Transverse colon (tissue), 4 donors: ENCODE results near the gene RAP1GAP2. TPM values are rescaled to one million over a fixed set of nuclear protein-coding genes. Genes with fewer than 3 reads are reported as not detected.
A peak's percentile ranks its signal among the peaks of the same experiment; 100 is the strongest.

Experiments
- DNase-seq: peaks from one replicate; pipeline ENCODE4 v3.0.0-alpha.2; 2019
- H3K27ac ChIP-seq, 4 donors: fragments of 200-600 bp; sonication (generic); 2 replicates each; pipeline ENCODE4 v1.5.1; 2016 to 2018; ENCODE audit warnings: inconsistent platforms in 4 of 4
- H3K27me3 ChIP-seq: fragments of 200-600 bp; sonication (generic); 2 replicates; pipeline ENCODE4 v1.5.1; 2017; ENCODE audit warnings: inconsistent platforms
- H3K36me3 ChIP-seq, 4 donors: fragments of 200-600 bp; sonication (generic); 2 replicates each; pipeline ENCODE4 v1.5.1; 2017 to 2019; ENCODE audit warnings: inconsistent platforms in 4 of 4
- H3K4me1 ChIP-seq, 4 donors: fragments of 200-600 bp; sonication (generic); 2 replicates each; pipeline ENCODE4 v1.5.1; 2017 to 2020; ENCODE audit warnings: inconsistent platforms in 4 of 4
- H3K4me3 ChIP-seq, 4 donors: fragments of 200-600 bp; sonication (generic); 1 replicate in 1 of 4; 2 replicates in 3 of 4; pipeline versions ENCODE4 v1.5.1 to v1.6.1; 2017 to 2019; ENCODE audit warnings: inconsistent platforms in 4 of 4
- H3K9me3 ChIP-seq, 2 donors: fragments of 200-600 bp; sonication (generic); 2 replicates each; pipeline ENCODE4 v1.5.1; 2017 to 2019; ENCODE audit warnings: inconsistent platforms in 2 of 2
- EP300 ChIP-seq: sonication (generic); formaldehyde crosslinking; IDR thresholded peaks from one replicate; pipeline ENCODE4 v1.6.1; 2017; ENCODE audit warnings: antibody characterized with exemption, low read depth
- POLR2A ChIP-seq: fragments of 450-650 bp; IDR thresholded peaks from one replicate; pipeline ENCODE4 v1.6.1; 2016; ENCODE audit warnings: antibody characterized with exemption, mild to moderate bottlenecking, moderate library complexity
- POLR2AphosphoS5 ChIP-seq, 3 donors: sonication (generic); formaldehyde crosslinking; IDR thresholded peaks; one replicate each; pipeline ENCODE4 v1.6.1; 2016; ENCODE audit warnings: antibody characterized with exemption in 3 of 3
- WGBS, 2 donors: methylation state at CpG; one replicate each; pipeline ENCODE4 v1.1.5; 2018; ENCODE audit warnings: low coverage in 1 of 2; 5-methylcytosine and 5-hydroxymethylcytosine counted together
- in situ Hi-C, 4 donors: fragments of 200-750 bp; cut with MboI; loops; one replicate each; pipeline versions ENCODE4 v1.15.0 to v1.15.1; 2017; ENCODE audit warnings: low sequenced_read_pairs in 3 of 4, low pct_ligation_motif_present in 1 of 4, low pct_unique_long_range_greater_than_20kb in 1 of 4
- intact Hi-C: fragments of 100-400 bp; cut with DNase I; formaldehyde crosslinking; loops from one replicate; pipeline ENCODE4 v1.15.1; 2023; ENCODE audit warnings: low total_unique reads
- total RNA-seq, 4 donors: library from RNA; depleted of rRNA; stranded (reverse); fragments of >200 nt; gene quantifications; one replicate each; pipeline ENCODE4 v1.1.0, GENCODE V29; 2016
- TF ChIP-seq, protein P1 (sequence below), 5 experiments: fragments of 200-600 bp in 3 of 5; fragments of 450-650 bp in 2 of 5; sonication (generic) in 3 of 5; IDR thresholded peaks; 1 replicate in 2 of 5; 2 replicates in 3 of 5; pipeline ENCODE4 v1.5.1; 2016 to 2017; ENCODE audit warnings: antibody characterized with exemption in 5 of 5, inconsistent platforms in 3 of 5, mild to moderate bottlenecking in 2 of 5, moderate library complexity in 1 of 5

Gene RAP1GAP2
- total RNA-seq, 4 donors from 2014 or later: 23.0 to 39.6 (median 33.9) TPM

DNA sequence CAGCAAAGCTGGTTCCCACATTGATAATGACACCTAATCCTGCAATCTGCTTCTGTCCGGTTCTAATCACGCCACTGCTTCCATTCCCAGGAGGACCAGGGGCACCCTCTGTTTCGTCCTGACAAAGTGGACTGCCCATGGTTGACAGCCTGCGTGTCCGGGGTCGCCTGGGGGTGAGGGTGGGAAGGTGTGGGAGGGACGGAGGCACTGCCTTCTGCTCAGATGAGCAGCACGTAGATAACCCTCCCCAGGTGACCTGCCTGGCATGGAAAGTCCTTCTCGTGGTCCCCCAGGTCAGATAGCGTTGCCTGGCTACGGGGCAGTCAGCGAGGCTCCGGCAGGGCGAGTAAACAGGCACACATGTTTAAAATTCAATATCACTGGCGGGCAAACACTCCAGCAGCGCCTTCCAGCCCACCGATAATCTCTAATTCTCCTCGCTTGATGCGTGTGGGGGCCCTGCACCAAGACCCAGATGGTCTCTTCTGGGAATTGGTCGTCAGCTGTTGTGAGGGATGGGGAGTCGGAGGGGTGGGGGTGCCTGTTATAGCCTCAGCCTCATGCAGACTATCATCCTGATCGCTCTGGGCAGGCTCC, 132.2 kb downstream of the RAP1GAP2 start:
- WGBS, 2 donors: 90 to 93% methylated on average over 2 to 22 of the region's 22 CpGs
- Histone ChIP-seq H3K27me3 (no peaks in the 10 kb centered on the region), H3K4me1 (peaks cover 5 to 19% (median 14%) of the 10 kb centered on the region in 4 donors), H3K36me3 (no peaks in the 10 kb centered on the region), H3K4me3 (no peak overlapping the region), H3K9me3 (no peaks in the 10 kb centered on the region), H3K27ac (no peak overlapping the region)
- no peak for DNase-seq
- in situ Hi-C loops: no loop called here
- no peak for TF ChIP-seq POLR2A
- no peak for TF ChIP-seq POLR2AphosphoS5 (IDR thresholded peaks at IDR 0.05)
- TF ChIP-seq, protein P1, sequence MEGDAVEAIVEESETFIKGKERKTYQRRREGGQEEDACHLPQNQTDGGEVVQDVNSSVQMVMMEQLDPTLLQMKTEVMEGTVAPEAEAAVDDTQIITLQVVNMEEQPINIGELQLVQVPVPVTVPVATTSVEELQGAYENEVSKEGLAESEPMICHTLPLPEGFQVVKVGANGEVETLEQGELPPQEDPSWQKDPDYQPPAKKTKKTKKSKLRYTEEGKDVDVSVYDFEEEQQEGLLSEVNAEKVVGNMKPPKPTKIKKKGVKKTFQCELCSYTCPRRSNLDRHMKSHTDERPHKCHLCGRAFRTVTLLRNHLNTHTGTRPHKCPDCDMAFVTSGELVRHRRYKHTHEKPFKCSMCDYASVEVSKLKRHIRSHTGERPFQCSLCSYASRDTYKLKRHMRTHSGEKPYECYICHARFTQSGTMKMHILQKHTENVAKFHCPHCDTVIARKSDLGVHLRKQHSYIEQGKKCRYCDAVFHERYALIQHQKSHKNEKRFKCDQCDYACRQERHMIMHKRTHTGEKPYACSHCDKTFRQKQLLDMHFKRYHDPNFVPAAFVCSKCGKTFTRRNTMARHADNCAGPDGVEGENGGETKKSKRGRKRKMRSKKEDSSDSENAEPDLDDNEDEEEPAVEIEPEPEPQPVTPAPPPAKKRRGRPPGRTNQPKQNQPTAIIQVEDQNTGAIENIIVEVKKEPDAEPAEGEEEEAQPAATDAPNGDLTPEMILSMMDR (IDR thresholded peaks at IDR 0.05): no peak
- intact Hi-C loops: no loop called here

DNA sequence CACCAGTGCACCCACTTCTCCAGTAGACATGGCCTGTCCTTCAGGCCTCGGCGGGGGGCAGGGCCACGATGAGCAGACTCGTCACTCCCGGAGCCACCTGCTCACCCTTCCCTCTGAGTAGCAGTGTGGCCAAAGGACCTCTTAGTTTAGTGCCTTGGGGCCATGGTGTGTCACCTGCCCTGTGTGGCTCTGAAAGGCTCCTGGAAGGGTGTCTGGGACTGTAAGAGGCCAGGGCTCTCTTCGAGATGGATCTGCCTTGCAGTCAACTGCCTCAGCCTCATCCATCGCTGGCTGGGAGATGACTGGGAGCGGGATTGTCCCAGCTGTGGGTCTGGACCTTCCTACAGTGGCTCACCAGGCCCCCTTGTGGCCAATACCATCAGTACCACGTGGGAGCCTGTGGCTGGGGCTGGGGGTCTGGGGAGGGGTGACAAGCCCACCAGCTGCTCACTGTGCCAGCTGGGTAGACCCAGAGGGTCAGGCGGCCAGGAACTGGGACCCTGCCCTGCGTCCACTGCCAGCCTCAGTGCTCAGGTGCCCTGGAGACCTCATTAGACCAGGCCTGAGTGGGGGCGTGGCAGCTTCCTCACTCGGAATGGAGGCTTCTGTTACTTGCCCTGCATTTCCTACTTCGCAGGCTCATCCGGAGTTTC, 133.8 kb downstream of the RAP1GAP2 start:
- H3K27me3 ChIP-seq: no peaks in the 10 kb centered on the region
- H3K9me3 ChIP-seq: no peaks in the 10 kb centered on the region
- in situ Hi-C loops: no loop called here
- H3K36me3 ChIP-seq: no peaks in the 10 kb centered on the region
- H3K4me3 ChIP-seq: no peak overlapping the region
- DNase-seq: peak; percentile 60
- TF ChIP-seq POLR2A: no peak
- TF ChIP-seq, protein P1 (IDR thresholded peaks at IDR 0.05): peak; percentile 63 to 88 (median 76)
- H3K27ac ChIP-seq: peak overlapping the region in 3 of 4 donors; percentile 32 to 64 (median 50)
- H3K4me1 ChIP-seq: peaks cover 5 to 19% (median 14%) of the 10 kb centered on the region in 4 donors
- whole genome bisulfite sequencing, 2 donors: 41% methylated on average over 14 of the region's 15 CpGs; no CpG with 5 or more reads in 1 of the 2 donors
- intact Hi-C loops: no loop called here

DNA sequence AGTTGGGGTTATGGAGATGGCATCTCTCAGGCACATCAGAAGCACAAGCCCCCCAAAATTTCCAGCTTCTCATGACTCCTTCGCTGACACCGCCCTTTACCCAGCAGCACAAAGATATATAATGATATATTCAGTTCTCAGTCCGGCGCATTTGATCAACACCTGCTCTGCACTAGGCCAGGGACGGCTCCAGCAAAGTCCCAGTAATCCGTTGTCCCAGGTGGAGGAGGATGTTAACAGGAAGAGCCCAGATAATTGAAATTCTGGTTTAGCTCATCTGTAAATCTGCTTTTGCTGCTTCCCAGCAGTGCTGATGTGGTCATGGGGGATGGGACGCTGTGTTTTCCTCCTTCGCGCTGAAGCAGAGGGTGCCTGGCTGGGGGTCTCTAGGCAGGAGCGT, 135.6 kb downstream of the RAP1GAP2 start:
- WGBS, 2 donors: 86% methylated on average over 10 of the region's 10 CpGs; no CpG with 5 or more reads in 1 of the 2 donors
- intact Hi-C loops (no loop called here), in situ Hi-C loops (no loop called here)
- Histone ChIP-seq H3K27ac (peak overlapping the region in 1 of 4 donors; percentile 58), H3K9me3 (no peaks in the 10 kb centered on the region), H3K27me3 (no peaks in the 10 kb centered on the region), H3K4me3 (no peak overlapping the region), H3K4me1 (peaks cover 5 to 19% (median 14%) of the 10 kb centered on the region in 4 donors), H3K36me3 (no peaks in the 10 kb centered on the region)
- TF ChIP-seq, protein P1 (IDR thresholded peaks at IDR 0.05): no peak
- TF ChIP-seq POLR2A: no peak
- no peak for TF ChIP-seq POLR2AphosphoS5 (IDR thresholded peaks at IDR 0.05)
- no peak for TF ChIP-seq EP300
- no peak for DNase-seq

DNA sequence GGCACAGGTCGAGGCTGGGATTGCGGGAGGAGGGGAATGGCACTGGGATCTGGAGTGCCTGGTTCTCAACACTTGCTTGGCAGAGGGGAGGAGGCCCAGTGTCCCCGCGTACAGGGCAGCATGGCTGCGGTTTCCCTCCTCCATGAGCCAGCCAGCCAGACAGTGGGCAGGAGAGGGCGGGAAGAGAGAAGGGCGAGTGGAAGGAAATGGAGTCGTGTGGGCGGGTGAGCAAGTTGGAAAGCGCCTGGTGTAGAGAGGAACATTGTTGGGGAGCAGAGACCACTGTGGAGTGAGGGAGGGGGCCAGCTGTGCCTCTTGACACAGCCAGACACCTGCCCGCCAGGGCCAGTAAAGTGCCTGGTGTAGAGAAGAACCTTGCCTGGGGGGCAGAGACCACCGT, 136.7 kb downstream of the RAP1GAP2 start:
- no peak for DNase-seq

More for the DNA sequence above, 136.7 kb downstream of the RAP1GAP2 start:
- peaks cover 5 to 19% (median 14%) of the 10 kb centered on the region in 4 donors for H3K4me1 ChIP-seq
- H3K36me3 ChIP-seq: no peaks in the 10 kb centered on the region
- TF ChIP-seq EP300: no peak
- TF ChIP-seq, protein P1 (IDR thresholded peaks at IDR 0.05): no peak
- TF ChIP-seq POLR2A: no peak
- no peak for TF ChIP-seq POLR2AphosphoS5 (IDR thresholded peaks at IDR 0.05)
- H3K27me3 ChIP-seq: no peaks in the 10 kb centered on the region
- in situ Hi-C loops (no loop called here), intact Hi-C loops (no loop called here)
- H3K27ac ChIP-seq: no peak overlapping the region
- H3K9me3 ChIP-seq: no peaks in the 10 kb centered on the region
- 80% methylated on average over 12 of the region's 12 CpGs; no CpG with 5 or more reads in 1 of the 2 donors for WGBS, 2 donors
- H3K4me3 ChIP-seq: no peak overlapping the region
